Stimulated activated CD4-positive, alpha-beta T cell treated with anti-CD3 and anti-CD28 coated beads, TNF-alpha, amount 100 ng/mL, for 4 hours (primary cell): ENCODE results near the gene TIFAB.

Experiments used
- DNase-seq, 3 experiments: peaks; one replicate each; pipeline ENCODE4 v3.0.0-alpha.2; 2020; ENCODE audit warnings: low read depth in 3 of 3

The TIFAB gene

DNA sequence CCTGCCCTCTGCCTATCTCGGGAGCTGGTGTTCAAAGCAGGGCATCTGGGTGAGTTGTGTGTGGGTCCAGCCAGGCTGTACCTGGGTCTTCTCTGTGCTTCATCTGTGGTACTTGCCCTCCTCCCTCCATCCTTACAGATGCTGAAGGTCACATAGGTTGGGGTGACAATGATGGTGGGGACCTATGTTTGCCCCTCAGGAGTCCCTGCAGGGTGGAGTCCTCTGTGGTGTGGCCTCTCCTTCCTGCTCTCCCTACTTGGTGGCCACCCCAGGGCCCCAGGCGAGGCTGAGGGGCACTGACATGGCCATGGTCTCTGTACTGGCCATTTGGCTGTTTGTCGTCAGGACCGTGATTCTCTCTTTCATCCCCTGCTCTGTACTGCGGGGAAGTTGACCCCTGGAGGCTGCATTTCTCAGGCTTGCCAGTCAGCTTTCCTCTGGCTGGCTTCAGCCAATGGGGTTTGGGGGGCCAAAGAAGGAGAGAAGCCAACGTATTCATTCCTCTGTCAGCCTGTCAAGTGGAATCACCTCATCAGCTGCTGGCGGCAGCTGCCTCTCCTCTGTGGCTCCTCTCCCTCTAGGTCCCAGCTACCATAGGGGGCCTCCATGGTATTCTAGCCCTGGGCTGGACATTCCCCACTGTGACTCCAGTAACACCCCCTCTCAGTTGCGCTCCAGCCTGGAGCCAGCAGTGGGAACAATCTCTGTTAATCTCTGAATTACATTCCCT is 9.6 kb downstream of the TIFAB start:
- DNase-seq, result no peak

- no peak for DNase-seq
Observed at GRCh38 chr5:135441919-135442318, 10.2 kb downstream of the TIFAB start.

DNA sequence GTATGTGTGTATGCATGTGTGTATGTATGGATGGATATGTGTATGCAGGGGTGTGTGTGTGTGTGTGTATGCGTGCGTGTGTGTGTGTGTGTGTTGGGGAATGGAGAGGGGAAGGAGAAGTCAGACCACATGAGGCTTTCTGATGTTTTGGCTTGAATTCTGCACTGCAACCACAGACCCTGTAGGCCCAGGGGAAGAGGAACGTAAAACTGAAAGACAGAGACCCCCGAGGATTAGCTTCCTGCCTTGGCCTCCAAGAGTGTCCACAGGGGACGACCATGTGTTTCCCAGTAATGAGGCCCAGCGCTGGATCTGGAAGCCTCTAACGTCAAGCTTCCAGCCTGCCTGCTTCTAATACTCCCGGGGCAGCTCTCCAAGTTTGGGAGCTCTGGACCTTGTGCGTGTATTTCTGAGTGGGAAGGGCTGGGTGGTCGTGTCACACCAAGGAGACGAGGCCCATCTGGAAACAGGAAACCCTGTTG is 10.8 kb downstream of the TIFAB start:
- no peak for DNase-seq

GRCh38 chr5:135440916-135441315 is 11.2 kb downstream of the TIFAB start:
- no peak for DNase-seq

GRCh38 chr5:135439231-135440205 is 12.6 kb downstream of the TIFAB start:
- DNase-seq, result no peak

DNA sequence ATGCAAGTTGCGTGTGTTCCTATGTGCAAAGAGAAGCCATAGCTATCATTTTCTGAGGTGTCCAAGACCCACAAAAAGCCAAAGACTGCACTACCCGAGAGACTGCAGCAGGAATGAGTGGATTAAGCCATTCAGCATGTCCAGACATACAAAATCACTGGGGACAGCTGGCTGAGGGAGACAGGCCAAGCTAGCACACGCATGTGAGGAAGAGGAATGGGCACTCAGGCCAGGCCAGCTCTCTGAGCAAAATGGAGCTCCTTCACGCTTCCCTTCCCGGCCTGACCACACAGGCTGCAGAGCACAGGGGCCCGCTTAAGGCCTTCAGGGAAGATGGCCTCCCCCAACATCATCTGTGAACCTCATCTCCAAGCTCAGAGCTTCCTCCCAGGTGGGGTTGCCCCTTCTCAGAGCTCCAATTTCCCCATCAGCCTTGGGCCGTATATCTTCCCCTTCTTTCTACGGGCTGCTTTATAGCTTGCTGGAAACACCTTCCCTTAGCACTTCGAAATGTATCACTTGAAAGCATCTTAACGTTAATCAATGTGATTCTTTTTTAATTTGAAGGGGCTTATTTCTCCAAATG is 13.4 kb downstream of the TIFAB start:
- no peak for DNase-seq

- DNase-seq, result no peak
Observed at GRCh38 chr5:135437796-135438560, 14.2 kb downstream of the TIFAB start.

DNA sequence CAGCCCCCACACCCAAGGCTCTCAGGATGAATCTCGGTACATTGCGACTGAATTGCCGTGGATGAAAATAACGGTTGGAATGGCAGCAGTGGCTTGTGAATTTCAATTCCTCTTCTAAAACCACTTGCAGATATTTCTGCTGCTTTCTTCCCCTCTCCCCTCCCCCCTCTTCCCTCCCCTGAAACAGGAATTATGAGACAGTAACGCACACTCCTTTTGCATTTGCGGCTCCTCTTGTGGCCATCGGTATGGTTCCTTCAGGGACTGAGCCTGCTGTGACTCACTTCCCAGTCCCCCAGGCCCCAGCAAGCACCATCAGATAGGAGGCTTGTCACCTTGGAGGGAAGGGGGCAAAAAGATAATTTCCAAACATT is 14.7 kb downstream of the TIFAB start:
- DNase-seq, result no peak

DNA sequence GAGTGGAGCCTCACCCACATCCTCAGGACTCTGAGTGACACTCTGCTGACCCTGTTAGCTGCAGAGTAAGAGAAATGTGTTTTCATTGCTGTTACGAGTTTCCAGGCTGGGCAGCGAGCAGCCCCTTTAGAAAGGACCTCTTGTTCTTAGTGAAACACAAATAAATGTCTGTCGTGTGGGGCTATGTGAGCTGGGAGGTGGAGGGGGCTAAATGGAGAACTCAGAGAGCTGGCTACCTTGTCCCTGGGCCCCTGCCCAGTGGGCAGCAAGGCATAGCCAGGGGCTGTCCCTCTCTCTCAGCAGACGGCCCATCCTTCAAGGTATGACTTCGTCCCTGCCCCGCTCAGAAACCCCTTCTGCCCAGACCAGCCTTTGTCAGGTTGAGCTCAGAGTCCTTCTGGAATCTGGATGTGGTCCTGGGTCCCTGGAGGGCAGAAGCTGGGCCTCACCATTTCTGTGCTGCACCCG is 15.2 kb downstream of the TIFAB start:
- DNase-seq, result no peak

DNA sequence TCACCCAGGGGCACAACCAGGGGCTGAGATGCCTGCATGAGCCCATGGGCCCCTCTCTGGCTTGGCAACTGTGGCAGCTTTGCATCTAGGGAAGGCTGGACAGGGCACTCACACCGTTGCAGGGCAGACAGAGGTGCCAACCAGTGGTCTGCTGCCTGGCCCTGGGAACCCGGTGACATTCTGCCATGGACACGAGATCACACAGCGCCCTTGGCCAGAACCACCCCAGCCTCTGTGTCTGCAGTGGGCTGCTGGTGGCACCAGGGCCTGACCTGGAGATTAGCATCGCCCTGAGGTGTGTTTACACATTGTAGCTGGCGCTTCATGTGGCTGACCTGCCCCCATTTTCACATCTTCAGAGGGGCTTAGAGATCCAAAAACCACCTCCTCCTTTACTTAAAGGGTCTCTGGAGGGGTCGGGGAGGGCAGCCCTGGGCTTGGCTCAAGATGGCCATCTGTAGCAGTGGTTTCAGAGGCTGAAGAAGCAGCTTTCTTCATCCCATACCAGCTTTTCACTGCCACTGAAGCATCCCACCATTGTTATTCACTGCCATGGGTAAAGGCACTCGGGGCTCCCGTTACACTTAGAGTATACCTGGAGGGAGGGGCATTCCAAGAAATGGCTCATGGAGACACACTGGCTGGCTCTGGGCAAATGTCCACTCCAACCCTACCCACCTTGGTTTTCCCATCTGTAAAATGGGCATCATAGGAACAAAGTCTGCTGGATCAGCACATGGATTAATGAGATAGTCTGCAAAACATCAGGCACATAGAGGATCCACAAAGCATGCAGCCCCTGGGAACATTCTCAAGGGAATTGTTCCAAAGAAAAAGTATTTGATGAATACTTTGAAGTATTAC is 16.5 kb downstream of the TIFAB start:
- no peak for DNase-seq

DNA sequence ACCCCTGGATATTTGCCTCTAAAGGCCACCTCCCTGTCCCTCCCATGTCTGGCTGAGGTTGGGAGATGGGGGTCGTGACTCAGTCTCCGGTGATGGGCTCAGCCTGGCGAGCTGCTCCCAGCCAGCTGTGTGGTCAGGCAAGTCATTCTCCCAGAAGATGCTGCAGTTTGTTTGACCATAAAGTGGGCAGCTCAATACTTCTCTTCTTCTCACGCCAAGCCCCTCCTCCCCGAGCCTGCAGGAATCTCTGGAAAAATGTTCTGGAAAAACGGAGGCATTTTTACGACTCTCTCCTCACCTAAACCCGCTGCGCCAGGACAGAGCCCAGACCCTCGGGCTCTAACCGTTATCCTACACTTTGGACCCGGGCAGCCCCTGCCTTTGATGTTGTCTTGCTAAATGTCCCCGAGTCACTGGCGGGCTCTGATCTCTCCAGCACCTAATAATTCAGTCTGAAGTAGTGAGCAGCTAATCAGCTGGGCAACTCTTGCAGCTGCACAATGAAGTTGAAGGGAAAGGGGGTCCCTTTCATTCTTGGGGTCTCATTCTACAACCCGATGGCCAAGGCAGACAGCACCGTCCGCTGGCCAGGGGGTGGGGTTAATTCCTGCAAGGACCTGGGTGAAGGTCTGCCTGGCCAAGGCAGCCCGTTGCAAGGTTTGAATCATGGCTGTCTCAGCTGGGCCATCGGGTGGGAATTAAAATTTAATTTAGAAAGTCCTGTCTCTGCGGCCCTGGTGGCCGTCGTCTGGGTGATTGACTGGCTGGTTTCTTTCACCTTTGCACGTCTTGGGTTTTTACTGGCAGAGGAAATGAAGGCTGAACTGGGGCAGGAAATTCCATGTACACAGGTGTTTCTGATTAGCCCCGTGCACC is 17.3 kb downstream of the TIFAB start:
- DNase-seq, result no peak

- no peak for DNase-seq
Observed at GRCh38 chr5:135433681-135434426, 18.3 kb downstream of the TIFAB start.

GRCh38 chr5:135432113-135432512 is 20.0 kb downstream of the TIFAB start:
- no peak for DNase-seq

DNA sequence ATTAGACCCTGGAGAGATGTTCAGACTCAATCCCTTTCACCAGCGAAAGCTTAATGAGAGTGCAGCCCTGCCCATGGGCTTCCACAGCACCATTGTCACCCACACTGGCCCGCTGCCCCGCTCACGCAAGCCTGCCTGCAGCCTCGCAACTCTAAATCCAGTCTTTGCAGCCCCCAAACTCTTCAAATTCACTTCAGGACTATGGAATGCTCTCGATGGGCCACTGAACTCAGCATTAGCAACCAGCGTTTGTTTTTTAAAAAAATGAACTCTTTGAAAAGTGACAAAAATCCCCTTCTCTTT is 22.1 kb downstream of the TIFAB start:
- no peak for DNase-seq

DNA sequence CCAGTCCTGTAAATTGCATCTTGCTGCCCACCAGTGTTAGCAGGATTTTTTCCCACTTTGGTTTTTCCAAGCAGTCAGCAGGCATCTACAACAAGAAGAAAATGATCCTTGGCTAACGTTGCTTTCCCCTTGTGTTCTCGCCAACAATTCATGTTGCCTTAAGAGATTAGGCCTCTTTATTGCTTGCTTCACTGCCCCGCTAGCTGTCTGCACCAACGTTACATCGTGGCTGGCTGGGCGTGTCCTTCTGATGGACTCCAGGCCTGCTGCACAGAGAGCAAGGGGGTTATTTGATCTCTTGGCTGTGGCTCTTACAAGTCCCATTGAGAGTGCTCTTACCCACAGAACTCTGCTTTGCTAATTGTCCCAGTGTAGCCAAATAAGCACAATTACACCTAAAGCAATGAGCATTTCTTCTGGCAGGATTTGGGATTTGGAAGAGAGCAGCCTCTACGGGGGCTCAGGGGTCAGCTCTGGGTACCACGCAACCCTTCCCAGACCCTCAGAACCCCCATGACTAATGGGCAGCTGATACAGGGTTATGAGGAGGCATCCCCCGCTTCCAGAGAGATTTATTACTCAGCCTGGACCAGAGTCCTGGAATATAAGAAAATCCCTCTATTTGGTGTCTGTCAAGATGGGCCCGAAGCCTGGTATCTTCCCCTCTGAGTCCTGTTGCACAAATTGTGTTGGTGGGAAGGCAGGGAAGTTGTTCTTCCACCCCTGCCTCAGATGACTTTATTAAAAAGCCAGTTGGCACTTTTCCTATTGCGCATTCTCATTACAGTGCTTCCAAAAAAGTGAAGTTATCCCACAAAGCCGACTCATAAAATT is 22.6 kb downstream of the TIFAB start:
- DNase-seq, result no peak

DNA sequence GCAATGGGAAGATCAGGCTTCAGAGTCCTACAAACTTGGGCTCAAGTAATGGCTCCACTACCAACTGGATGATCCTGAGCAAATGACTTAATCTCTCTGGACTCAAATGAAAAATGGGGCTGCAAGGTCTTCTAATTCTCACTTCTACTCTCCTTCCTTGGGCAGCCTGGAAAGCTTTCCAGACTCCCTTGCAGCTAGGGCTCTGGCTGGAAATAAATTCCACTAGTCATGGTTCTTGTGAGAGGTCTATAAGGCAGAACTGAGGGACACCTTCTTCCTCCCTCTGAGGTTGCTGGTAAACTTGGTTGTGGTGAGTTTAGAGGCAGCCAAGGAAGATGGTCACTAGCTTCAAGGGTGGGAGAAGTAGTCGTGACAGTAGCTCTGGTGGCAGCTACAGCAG is 23.6 kb downstream of the TIFAB start:
- DNase-seq, result no peak

- DNase-seq, result no peak
Observed at GRCh38 chr5:135426102-135427082, 25.8 kb downstream of the TIFAB start.
